HG03196 (cell line): ENCODE measurements around the gene TFG.

Experiments used
- ATAC-seq: cut with Tn5 transposase; IDR thresholded peaks from one replicate; pipeline ENCODE4 v1.9.1; 2021; ENCODE audit not compliant: unreplicated experiment

The TFG gene

DNA sequence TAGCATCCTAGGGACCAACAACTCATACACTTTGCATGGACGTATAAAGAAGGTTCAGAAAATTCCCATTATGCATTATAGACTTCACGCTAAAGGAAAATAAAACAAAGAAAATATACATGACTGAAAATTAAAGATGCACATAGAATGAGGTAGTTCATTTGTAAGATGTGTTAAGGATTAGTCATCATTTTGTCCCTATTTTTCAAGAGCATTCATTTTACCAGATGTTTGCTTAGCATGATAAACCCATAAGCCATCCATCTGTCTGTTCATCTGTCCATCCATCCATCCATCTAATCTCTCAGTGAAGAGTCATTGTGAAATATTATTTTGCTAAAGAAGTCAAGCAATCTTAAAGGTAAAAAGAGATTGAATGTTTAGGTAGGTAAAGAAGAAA, 80.3 kb downstream of the TFG start:
- no peak for ATAC-seq

- no peak for ATAC-seq
Observed at GRCh38 chr3:100796556-100796955, 87.3 kb downstream of the TFG start.

GRCh38 chr3:100798012-100798411, 88.7 kb downstream of the TFG start:
- ATAC-seq: no peak
